ENCODE measurements around the gene SPOCK3. TPM values are rescaled to one million over a fixed set of nuclear protein-coding genes. Genes with fewer than 3 reads are reported as not detected.

The SPOCK3 gene
- total and polyA plus RNA-seq, 2 donors (not counting 3 experiments of a cell fraction or from before 2014, with no cell fraction given): 0.10 TPM; not detected in 1

- ChIA-PET CTCF (no interaction called here), POLR2A (no interaction called here)
- Histone ChIP-seq H3K9me1 (replicated peaks; ENCODE audit: control insufficient read depth, extremely low read depth, insufficient read depth, low read length) (no peaks in the 10 kb centered on the region), H3K4me1 (ENCODE audit: control insufficient read depth, extremely low read depth, insufficient read depth, low read length) (no peaks in the 10 kb centered on the region), H3K79me2 (ENCODE audit: control insufficient read depth, insufficient read depth, low read length) (no peaks in the 10 kb centered on the region), H3K9me3 (replicated peaks; ENCODE audit: control insufficient read depth, insufficient read depth, low read length) (no peaks in the 10 kb centered on the region), H3K9ac (replicated peaks; ENCODE audit: extremely low read depth, insufficient read depth, low read length) (no peak overlapping the region), H3K27me3 (ENCODE audit: control insufficient read depth in 2 of 2, insufficient read depth in 2 of 2, low read length in 2 of 2) (no peaks in the 10 kb centered on the region), H3K4me2 (ENCODE audit: insufficient read depth, low read length) (no peak overlapping the region), H4K20me1 (replicated peaks; ENCODE audit: control insufficient read depth, extremely low read depth, insufficient read depth, low read length) (no peaks in the 10 kb centered on the region), H3K4me3 (replicated peaks in 1 of 3; ENCODE audit: insufficient read depth in 1 of 3, low read depth in 1 of 3, low read length in 3 of 3) (no peak overlapping the region), H2AFZ (ENCODE audit: low read depth, low read length) (no peak overlapping the region), H3K27ac (ENCODE audit: insufficient read depth, low read depth, low read length) (no peak overlapping the region), H3K36me3 (ENCODE audit: control insufficient read depth in 2 of 2, extremely low read depth in 1 of 2, insufficient read depth in 2 of 2, low read length in 2 of 2) (no peaks in the 10 kb centered on the region)
- no peak for FAIRE-seq
- intact Hi-C loops (cut with micrococcal nuclease) (no loop called here), dilution Hi-C loops (cut with MboI; ENCODE audit: extremely low pct_ligation_motif_present, low sequenced_read_pairs) (no loop called here)
- no peak for DNase-seq (ENCODE audit: low read depth, low spot score)
- no TSS peak for BruUV-seq (replicated peaks)
- no peak for TF ChIP-seq MYC (IDR thresholded peaks at IDR 0.05; ENCODE audit: low read depth, low read length)
- TF ChIP-seq POLR2AphosphoS5 (IDR thresholded peaks at IDR 0.05; ENCODE audit: insufficient read depth, low read depth, low read length): no peak
- no peak for TF ChIP-seq POLR2A (IDR thresholded peaks at IDR 0.05; ENCODE audit: low read depth, low read length)
- TF ChIP-seq GATA2 (IDR thresholded peaks at IDR 0.05; ENCODE audit: insufficient read depth, insufficient read length, low read depth, low read length): no peak
- TF ChIP-seq JUN (IDR thresholded peaks at IDR 0.05; ENCODE audit: borderline replicate concordance, insufficient read depth, insufficient read length, low read depth): no peak
- TF ChIP-seq MAX (IDR thresholded peaks at IDR 0.05; ENCODE audit: insufficient read depth, insufficient read length): no peak
- TF ChIP-seq EZH2 (IDR thresholded peaks at IDR 0.05; ENCODE audit: borderline replicate concordance, low read depth, low read length, severe bottlenecking): no peak
- TF ChIP-seq CTCF (IDR thresholded peaks at IDR 0.05; ENCODE audit: extremely low read depth in 1 of 2, insufficient read depth in 1 of 2, low read depth in 1 of 2, low read length in 2 of 2): no peak
- TF ChIP-seq FOS (IDR thresholded peaks at IDR 0.05; ENCODE audit: borderline replicate concordance, insufficient read depth, low read length): no peak
Measured at GRCh38 chr4:167190379-167190778, 43.9 kb downstream of the SPOCK3 start.
